DOHH2 (cell line): ENCODE data around the gene DDX41.

Experiments used
- CTCF ChIP-seq: fragments of 200-600 bp; sonication (generic); IDR thresholded peaks from one replicate; pipeline ENCODE4 v1.5.1; 2014; ENCODE audit warnings: antibody characterized with exemption, mild to moderate bottlenecking, low read depth, low read length; ENCODE audit not compliant: poor library complexity, severe bottlenecking
- EZH2phosphoT487 ChIP-seq: fragments of 200-600 bp; sonication (generic); IDR thresholded peaks from 2 replicates; pipeline ENCODE4 v1.6.1; 2017; ENCODE audit warnings: borderline replicate concordance, mild to moderate bottlenecking, antibody characterized with exemption, low read length, moderate library complexity, mixed read lengths

GRCh38 chr5:177484902-177485549 lies 31.7 kb downstream of the DDX41 start:
- TF ChIP-seq CTCF = no peak
- no peak for TF ChIP-seq EZH2phosphoT487
